GM23338 (cell line): ENCODE measurements around the gene ZDHHC20. TPM values are rescaled to one million over a fixed set of nuclear protein-coding genes. Genes with fewer than 3 reads are reported as not detected.
A peak's percentile ranks its signal among the peaks of the same experiment; 100 is the strongest.

Experiments used
- ATAC-seq: fragments of 200-7000 bp; cut with Tn5 transposase; 3 replicates; pipeline ENCODE4 v1.9.1; 2020
- DNase-seq: peaks from one replicate; pipeline ENCODE4 v3.0.0-alpha.2; 2015; ENCODE audit warnings: low spot score
- H2AFZ ChIP-seq: fragments of 200-600 bp; sonication (generic); 2 replicates; pipeline ENCODE4 v1.8.0; 2016; ENCODE audit warnings: antibody characterized with exemption, mild to moderate bottlenecking, moderate library complexity
- H3F3A ChIP-seq: fragments of 200-600 bp; sonication (generic); replicated peaks from 2 replicates; pipeline ENCODE4 v1.8.0; 2017; ENCODE audit warnings: antibody characterized with exemption, mixed run types, low read depth
- H3K27ac ChIP-seq: fragments of 200-600 bp; sonication (generic); 2 replicates; pipeline ENCODE4 v1.6.1; 2016; ENCODE audit warnings: low read depth
- H3K27me3 ChIP-seq: fragments of 200-600 bp; sonication (generic); 2 replicates; pipeline ENCODE4 v1.8.0; 2016; ENCODE audit warnings: mild to moderate bottlenecking, mixed run types, moderate library complexity; ENCODE audit not compliant: insufficient read depth
- H3K36me3 ChIP-seq: fragments of 200-600 bp; sonication (generic); 2 replicates; pipeline ENCODE4 v1.8.0; 2016; ENCODE audit warnings: mild to moderate bottlenecking; ENCODE audit not compliant: insufficient read depth
- H3K4me1 ChIP-seq: fragments of 200-600 bp; sonication (generic); 2 replicates; pipeline ENCODE4 v1.8.0; 2016; ENCODE audit warnings: mild to moderate bottlenecking, moderate library complexity; ENCODE audit not compliant: insufficient read depth
- H3K4me2 ChIP-seq: fragments of 200-600 bp; sonication (generic); 2 replicates; pipeline ENCODE4 v1.7.1; 2017; ENCODE audit warnings: mixed run types
- H3K4me3 ChIP-seq: fragments of 200-600 bp; sonication (generic); 2 replicates; pipeline ENCODE4 v1.6.1; 2016; ENCODE audit warnings: mixed run types
- H3K79me2 ChIP-seq: fragments of 200-600 bp; sonication (generic); replicated peaks from 2 replicates; pipeline ENCODE4 v1.8.0; 2017; ENCODE audit warnings: mild to moderate bottlenecking; ENCODE audit not compliant: insufficient read depth
- H3K9me2 ChIP-seq: fragments of 200-600 bp; sonication (generic); 2 replicates; pipeline ENCODE4 v1.8.0; 2017; ENCODE audit not compliant: insufficient read depth
- H4K20me1 ChIP-seq: fragments of 200-600 bp; sonication (generic); replicated peaks from 2 replicates; pipeline ENCODE4 v1.8.0; 2017; ENCODE audit warnings: mild to moderate bottlenecking; ENCODE audit not compliant: insufficient read depth
- H3K27ac Mint-ChIP-seq: 2 replicates; pipeline ENCODE4 v1.8.0; 2020; ENCODE audit warnings: inconsistent platforms, mild to moderate bottlenecking, moderate library complexity, mixed read lengths
- H3K27me3 Mint-ChIP-seq: 3 replicates; pipeline ENCODE4 v1.8.0; 2022; ENCODE audit warnings: low read depth, mild to moderate bottlenecking, moderate library complexity, mixed read lengths, inconsistent platforms; ENCODE audit not compliant: insufficient read depth, poor library complexity
- H3K36me3 Mint-ChIP-seq: 3 replicates; pipeline ENCODE4 v1.8.0; 2021; ENCODE audit warnings: low read depth, mild to moderate bottlenecking, inconsistent platforms, moderate library complexity, mixed read lengths
- H3K4me1 Mint-ChIP-seq: 3 replicates; pipeline ENCODE4 v1.8.0; 2020; ENCODE audit warnings: mild to moderate bottlenecking, inconsistent platforms, mixed read lengths
- H3K4me3 Mint-ChIP-seq: 3 replicates; pipeline ENCODE4 v1.8.0; 2021; ENCODE audit warnings: moderate library complexity, mild to moderate bottlenecking, inconsistent platforms, mixed read lengths
- H3K9me3 Mint-ChIP-seq: 3 replicates; pipeline ENCODE4 v1.8.0; 2020; ENCODE audit warnings: moderate library complexity, mild to moderate bottlenecking, inconsistent platforms, mixed read lengths
- CREB1 ChIP-seq: fragments of 250-450 bp; sonication (Bioruptor Pico); IDR thresholded peaks from 2 replicates; pipeline ENCODE4 v1.5.0; 2020; ENCODE audit warnings: low read depth, mild to moderate bottlenecking, moderate library complexity
- EZH2phosphoT487 ChIP-seq: fragments of 200-600 bp; sonication (generic); IDR thresholded peaks from one replicate; pipeline ENCODE4 v1.8.1; 2018; ENCODE audit warnings: antibody characterized with exemption; ENCODE audit not compliant: unreplicated experiment
- JUNB ChIP-seq: IDR thresholded peaks from one replicate; pipeline ENCODE4 v1.6.1; 2016; ENCODE audit warnings: antibody characterized with exemption; ENCODE audit not compliant: unreplicated experiment
- POLR2AphosphoS5 ChIP-seq: IDR thresholded peaks from 2 replicates; pipeline ENCODE4 v1.6.1; 2016; ENCODE audit warnings: antibody characterized with exemption, low read depth
- STAT1 ChIP-seq: IDR thresholded peaks from one replicate; pipeline ENCODE4 v1.6.1; 2016; ENCODE audit warnings: antibody characterized with exemption; ENCODE audit not compliant: unreplicated experiment
- ZNF114 ChIP-seq: fragments of 250-450 bp; sonication (Bioruptor Pico); IDR thresholded peaks from 2 replicates; pipeline ENCODE4 v1.5.0; 2020; ENCODE audit warnings: mild to moderate bottlenecking, moderate library complexity
- polyA plus RNA-seq: library from polyadenylated mRNA; unstranded; fragments of >200 nt; fragmentation: Nextera tagmentation; extraction: Ambion mirVana; gene quantifications from 2 replicates; pipeline ENCODE4 v1.2.1, GENCODE V29; 2016
- total RNA-seq: library from RNA; depleted of rRNA; stranded (reverse); fragments of >200 nt; shearing (Covaris generic); gene quantifications from 2 replicates; pipeline ENCODE4 v1.2.3, GENCODE V29; 2014
- TF ChIP-seq, protein P1 (sequence below): IDR thresholded peaks from 2 replicates; pipeline ENCODE4 v1.6.1; 2016; ENCODE audit warnings: antibody characterized with exemption
- TF ChIP-seq, protein P2 (sequence below), 2 experiments: fragments of 200-600 bp in 1 of 2; sonication (generic) in 1 of 2; conservative IDR thresholded peaks; 2 replicates each; pipeline versions ENCODE4 v1.5.1 to v1.6.1; 2016 to 2017; ENCODE audit warnings: antibody characterized with exemption in 2 of 2, low read depth in 2 of 2, mild to moderate bottlenecking in 2 of 2, moderate library complexity in 1 of 2

Gene ZDHHC20
- total and polyA plus RNA-seq, 2 experiments from 2014 or later, result 37.7 to 119 TPM

DNA sequence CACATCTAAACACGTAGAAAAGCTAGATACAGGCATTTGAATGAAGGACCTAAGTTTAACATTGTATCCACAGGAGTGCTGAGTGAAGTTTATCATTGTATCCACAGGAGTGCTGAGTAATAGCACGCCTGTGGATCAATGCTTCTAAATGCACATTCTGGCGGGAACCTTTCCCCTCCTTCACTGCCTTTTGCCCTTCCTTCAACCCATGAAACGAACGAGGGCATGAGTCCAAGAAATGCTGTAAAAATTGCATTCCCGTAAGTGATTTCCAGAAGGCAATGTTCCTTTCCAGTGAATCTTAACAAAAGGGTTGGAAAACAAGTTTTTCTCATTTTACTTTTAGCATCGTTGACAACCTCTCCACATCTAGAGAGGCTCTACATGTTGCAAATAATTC is 88.1 kb downstream of the ZDHHC20 start:
- TF ChIP-seq EZH2phosphoT487 (no peak), STAT1 (no peak), JUNB (no peak), ZNF114 (CRISPR knock-in tag) (no peak)
- TF ChIP-seq, protein P1, sequence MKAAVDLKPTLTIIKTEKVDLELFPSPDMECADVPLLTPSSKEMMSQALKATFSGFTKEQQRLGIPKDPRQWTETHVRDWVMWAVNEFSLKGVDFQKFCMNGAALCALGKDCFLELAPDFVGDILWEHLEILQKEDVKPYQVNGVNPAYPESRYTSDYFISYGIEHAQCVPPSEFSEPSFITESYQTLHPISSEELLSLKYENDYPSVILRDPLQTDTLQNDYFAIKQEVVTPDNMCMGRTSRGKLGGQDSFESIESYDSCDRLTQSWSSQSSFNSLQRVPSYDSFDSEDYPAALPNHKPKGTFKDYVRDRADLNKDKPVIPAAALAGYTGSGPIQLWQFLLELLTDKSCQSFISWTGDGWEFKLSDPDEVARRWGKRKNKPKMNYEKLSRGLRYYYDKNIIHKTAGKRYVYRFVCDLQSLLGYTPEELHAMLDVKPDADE, result no peak
- Mint-ChIP-seq H3K27me3 (no peaks in the 10 kb centered on the region), H3K4me3 (no peak overlapping the region), H3K36me3 (peaks cover 7% of the 10 kb centered on the region; the same call in 2 of the 3 replicates), H3K27ac (no peak overlapping the region), H3K9me3 (no peaks in the 10 kb centered on the region), H3K4me1 (peaks cover 2% of the 10 kb centered on the region; the same call in 2 of the 3 replicates)
- ATAC-seq (no peak), DNase-seq (no peak)
- Histone ChIP-seq H3K4me2 (no peak overlapping the region), H3K4me1 (no peaks in the 10 kb centered on the region), H3K4me3 (no peak overlapping the region), H3K27ac (no peak overlapping the region), H3K79me2 (no peaks in the 10 kb centered on the region), H3F3A (no peaks in the 10 kb centered on the region), H2AFZ (no peak overlapping the region), H3K9me2 (no peaks in the 10 kb centered on the region), H4K20me1 (no peaks in the 10 kb centered on the region), H3K27me3 (no peaks in the 10 kb centered on the region), H3K36me3 (peaks cover 4% of the 10 kb centered on the region; the same call in 1 of the 2 replicates)

DNA sequence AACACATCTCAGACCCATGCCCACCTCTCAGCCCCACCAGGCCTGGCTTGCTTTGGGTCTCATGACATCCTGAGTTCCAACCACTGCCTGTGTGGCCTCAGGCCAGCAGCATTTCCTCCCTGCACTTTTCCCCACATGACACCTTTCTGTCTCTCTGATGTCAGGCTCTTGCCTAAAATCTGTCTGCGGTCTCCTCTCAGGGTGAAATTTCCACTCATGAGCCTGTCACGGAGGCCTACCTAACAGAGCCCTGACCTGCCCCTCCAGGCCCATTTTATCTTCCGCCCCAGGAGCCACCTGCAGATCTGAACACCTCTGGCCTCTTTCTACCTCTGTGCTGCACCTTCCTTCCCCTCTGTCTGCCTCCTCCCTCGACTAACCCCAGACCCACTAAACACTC is 93.5 kb downstream of the ZDHHC20 start:
- no peak for DNase-seq

More for the DNA sequence above, 93.5 kb downstream of the ZDHHC20 start:
- Mint-ChIP-seq H3K36me3 (no peaks in the 10 kb centered on the region), H3K4me1 (peaks cover 9% of the 10 kb centered on the region), H3K9me3 (no peaks in the 10 kb centered on the region; the same call in 2 of the 3 replicates), H3K27ac (no peak overlapping the region), H3K27me3 (no peaks in the 10 kb centered on the region), H3K4me3 (no peak overlapping the region)
- Histone ChIP-seq H3K27me3 (no peaks in the 10 kb centered on the region), H3K27ac (no peak overlapping the region), H3K9me2 (no peaks in the 10 kb centered on the region), H3K4me2 (no peak overlapping the region), H3F3A (no peaks in the 10 kb centered on the region), H3K4me1 (no peaks in the 10 kb centered on the region), H3K79me2 (no peaks in the 10 kb centered on the region), H4K20me1 (no peaks in the 10 kb centered on the region), H2AFZ (no peak overlapping the region), H3K4me3 (no peak overlapping the region), H3K36me3 (no peaks in the 10 kb centered on the region)
- peak; percentile 34; the same call in 1 of the 3 replicates for ATAC-seq
- no peak for TF ChIP-seq CREB1 (CRISPR knock-in tag)
- TF ChIP-seq, protein P2, sequence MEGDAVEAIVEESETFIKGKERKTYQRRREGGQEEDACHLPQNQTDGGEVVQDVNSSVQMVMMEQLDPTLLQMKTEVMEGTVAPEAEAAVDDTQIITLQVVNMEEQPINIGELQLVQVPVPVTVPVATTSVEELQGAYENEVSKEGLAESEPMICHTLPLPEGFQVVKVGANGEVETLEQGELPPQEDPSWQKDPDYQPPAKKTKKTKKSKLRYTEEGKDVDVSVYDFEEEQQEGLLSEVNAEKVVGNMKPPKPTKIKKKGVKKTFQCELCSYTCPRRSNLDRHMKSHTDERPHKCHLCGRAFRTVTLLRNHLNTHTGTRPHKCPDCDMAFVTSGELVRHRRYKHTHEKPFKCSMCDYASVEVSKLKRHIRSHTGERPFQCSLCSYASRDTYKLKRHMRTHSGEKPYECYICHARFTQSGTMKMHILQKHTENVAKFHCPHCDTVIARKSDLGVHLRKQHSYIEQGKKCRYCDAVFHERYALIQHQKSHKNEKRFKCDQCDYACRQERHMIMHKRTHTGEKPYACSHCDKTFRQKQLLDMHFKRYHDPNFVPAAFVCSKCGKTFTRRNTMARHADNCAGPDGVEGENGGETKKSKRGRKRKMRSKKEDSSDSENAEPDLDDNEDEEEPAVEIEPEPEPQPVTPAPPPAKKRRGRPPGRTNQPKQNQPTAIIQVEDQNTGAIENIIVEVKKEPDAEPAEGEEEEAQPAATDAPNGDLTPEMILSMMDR (conservative IDR thresholded peaks at IDR 0.05; ENCODE audit: low read depth in 2 of 2), result no peak
- no peak for TF ChIP-seq ZNF114 (CRISPR knock-in tag)
- no peak for TF ChIP-seq POLR2AphosphoS5
